ENCODE results near the gene EMP1.

Gene EMP1

DNA sequence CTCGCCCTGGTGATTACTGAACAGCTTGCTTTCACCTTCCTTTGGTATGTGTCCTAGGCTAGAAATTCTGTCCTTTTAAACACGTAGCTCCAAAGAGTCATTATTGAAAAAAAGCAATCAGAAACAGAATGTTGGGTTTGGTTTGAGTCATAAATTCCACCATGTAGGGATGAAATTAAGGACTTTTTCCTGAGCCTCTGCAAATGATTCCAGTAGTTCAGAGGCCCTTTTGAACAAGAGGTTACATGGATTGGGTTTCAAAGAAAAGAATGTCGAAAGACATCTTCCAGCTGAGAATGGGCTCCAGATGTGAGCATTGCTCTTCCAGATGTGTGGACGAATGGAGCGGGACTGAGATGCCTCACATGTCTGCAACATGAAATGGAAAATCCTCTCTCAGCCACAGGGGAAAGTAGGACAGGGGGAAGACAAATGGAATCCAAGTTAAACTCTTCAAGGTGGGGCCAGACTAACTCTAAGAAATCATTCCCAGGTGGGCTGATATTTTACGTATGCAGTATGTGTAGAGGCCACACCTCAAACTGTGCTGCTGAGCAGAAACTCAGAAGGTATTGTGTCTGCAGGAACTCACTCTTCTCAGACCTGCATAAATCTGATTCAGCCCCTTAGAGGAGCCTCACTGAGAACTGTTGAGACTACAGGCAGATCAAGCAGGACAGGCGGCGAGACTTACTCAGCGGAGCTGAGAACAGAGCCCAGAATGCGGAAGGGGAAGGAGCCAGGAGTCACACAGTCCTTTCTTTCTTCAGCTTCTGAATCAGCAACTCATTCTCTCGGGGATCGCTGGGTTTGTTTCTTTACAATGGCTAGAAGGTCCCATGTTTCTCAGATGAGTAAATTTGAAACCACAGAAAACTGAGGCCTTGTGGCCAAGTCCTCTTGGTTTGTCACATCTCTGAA, 23.3 kb upstream of the EMP1 start:
- no peak for DNase-seq (ENCODE audit: low read depth in 2 of 2)

DNA sequence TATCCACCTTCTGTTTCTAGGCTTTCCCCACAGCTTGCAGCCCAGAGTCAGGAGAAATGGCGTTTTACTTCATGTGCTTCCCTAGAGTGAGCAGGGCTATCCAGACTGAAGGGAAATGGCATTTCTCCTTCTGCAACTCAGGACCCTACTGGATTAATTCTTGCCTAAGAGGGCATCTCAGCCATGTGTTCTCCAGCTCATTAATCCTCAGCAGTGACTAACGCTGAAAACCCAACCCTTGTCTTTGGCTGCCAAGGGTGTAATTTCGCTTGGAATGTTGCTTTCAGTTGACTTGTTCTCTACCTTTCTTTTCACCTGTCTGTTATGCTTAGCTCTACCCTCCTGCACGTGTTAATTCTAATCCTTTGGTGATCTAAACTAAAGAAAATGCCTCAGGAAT, 21.0 kb upstream of the EMP1 start:
- no peak for DNase-seq (ENCODE audit: low read depth in 2 of 2)

- no peak for DNase-seq (ENCODE audit: low read depth in 2 of 2)
These were observed 20.3 kb upstream of the EMP1 start for GRCh38 chr12:13176256-13176655.

GRCh38 chr12:13177373-13177772, 19.2 kb upstream of the EMP1 start:
- DNase-seq (ENCODE audit: low read depth in 2 of 2), result no peak

DNA sequence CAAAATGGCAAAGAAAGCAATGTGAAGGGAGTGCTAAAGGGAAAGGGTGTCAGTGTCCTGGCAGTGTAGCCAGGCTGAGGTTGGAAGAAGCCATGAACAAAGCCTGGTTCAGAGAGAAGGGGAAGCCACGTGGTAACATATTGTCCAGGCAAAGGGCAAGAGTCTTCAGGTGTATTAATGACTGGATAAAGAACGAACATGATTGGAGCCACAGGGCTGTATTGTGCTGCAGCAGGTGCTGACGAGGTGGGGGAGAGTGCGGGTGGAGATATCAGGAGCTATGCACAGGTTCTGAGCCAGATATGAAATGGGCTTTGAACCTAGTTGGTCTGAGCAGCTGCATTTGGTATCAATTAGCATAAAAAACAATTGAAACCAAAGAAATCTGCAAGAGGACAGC, 18.6 kb upstream of the EMP1 start:
- no peak for DNase-seq (ENCODE audit: low read depth in 2 of 2)

DNA sequence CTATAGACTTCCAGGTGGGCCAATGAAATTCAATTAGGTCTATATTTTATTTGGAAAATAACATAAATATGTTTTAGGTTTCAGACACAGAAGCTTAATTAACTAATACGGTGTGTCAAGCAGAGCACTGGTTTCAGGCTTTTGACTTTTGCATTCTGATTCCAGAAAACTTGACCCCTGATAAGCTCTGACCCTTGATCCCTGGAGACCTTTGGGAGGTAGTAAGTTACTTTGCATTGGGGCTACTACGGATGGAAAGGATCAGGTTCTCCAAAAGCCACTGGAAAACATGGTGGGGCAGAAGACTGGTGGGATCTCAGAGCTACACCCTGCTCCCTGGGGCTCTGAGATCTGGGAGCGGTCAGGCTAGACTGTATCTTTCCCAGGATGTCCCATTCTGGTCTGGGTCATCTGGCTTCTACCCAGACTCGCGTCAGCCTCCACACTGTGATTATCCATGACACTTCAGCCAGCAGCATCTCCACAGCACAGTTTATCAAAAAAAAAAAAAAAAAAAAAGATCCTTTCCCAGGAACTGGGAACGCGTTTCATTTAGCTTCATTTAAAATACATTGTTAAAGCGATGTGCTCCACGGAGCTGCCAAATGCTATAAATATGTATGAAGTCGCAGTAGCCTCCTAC, 17.8 kb upstream of the EMP1 start:
- DNase-seq (ENCODE audit: low read depth in 2 of 2), result no peak

GRCh38 chr12:13179211-13180074, 17.1 kb upstream of the EMP1 start:
- DNase-seq (ENCODE audit: low read depth in 2 of 2), result peak; percentile 14 to 29

DNA sequence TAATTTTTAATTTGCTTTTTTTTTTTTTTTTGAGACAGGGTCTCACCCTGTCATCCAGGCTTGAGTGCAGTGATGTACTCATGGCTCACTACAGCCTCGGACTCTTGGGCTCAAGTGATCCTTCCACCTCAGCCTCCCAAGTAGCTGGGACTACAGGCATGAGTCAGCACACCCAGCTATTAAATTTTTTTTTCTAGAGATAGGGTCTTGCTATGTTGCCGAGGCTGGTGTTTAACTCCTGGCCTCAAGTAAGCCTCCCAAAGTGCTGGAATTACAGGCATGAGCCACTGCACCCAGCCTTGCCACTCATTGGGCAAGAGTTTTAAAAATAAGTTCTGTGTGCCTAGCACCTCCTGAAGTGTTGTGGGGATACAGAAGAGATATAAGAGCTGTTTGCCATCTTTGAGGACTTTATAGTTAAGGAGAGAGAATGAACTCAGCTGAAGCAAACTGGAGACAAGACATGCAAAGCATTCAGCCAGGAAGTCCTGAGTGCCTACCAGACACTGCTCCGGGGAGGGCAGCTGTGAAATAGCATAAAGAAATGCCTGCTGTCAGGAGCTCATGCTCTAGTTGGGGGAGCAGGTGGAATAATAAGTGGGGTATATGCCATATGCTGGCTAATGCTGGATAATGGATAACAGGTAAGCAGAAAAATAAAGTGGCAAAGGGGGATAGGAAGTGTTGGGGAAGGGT, 15.0 kb upstream of the EMP1 start:
- DNase-seq (ENCODE audit: low read depth in 2 of 2), result no peak

- no peak for DNase-seq (ENCODE audit: low read depth in 2 of 2)
These were observed 13.6 kb upstream of the EMP1 start for GRCh38 chr12:13182881-13183280.

- DNase-seq (ENCODE audit: low read depth in 2 of 2), result no peak
These were observed 12.9 kb upstream of the EMP1 start for GRCh38 chr12:13183620-13184019.

DNA sequence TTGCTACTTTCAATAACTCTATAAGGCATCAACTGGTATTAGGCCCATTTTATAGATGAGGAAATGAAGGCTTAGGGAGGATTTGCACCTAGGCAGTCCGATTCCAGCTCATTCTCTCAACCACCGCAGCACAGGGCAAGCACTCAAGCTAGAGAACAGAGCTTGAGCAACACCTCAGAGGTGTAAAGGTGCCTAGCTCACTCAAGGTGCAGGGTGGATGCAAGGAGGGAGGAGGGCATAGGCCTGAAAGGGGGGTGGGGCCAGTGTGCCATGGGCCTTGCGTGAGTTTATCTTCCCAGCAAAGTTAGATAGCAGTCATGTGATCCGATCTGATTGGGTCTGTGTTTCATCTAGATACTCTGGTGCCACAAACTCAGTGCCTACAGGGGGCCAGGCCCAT, 10.2 kb upstream of the EMP1 start:
- no peak for DNase-seq (ENCODE audit: low read depth in 2 of 2)

DNA sequence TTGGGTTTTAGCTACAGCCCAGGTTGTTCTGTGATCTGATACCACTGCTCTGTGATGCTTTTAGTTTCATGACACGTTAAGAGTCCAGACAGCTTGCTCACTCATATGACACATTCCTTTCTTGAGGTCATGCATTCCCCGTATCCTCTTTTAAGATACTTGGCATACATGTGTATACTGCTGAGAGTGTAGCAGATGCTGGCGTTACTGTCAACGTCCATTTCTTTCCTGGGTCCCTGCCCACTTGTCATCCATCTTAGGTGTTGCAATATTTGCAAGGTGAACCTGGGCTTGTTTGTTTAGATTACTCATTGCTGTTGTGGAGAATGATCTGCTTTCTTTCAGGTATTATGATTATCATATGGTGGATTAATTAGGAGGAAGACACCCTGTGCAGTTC, 9.1 kb upstream of the EMP1 start:
- DNase-seq (ENCODE audit: low read depth in 2 of 2), result no peak

DNA sequence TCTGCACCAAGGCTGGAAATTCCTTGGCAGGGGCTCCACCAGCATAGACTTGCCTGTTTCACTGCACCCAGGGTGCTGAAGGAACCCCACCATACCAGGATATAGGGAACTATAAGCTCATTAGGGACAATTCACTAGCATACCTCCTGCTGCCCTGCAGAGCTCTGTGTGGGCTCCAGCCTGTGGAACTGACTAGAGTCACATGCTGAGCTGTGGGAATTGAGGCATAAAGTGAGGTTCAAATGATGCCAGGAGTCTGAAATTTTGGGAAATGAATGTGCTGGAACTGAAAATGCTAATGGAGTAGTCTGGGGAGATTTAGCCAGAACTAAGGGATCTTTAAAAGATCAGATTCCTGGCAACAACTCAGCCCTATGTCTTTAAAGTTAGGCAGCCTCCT, 7.3 kb upstream of the EMP1 start:
- no peak for DNase-seq (ENCODE audit: low read depth in 2 of 2)

GRCh38 chr12:13190275-13190674, 6.3 kb upstream of the EMP1 start:
- DNase-seq (ENCODE audit: low read depth in 2 of 2), result no peak

DNA sequence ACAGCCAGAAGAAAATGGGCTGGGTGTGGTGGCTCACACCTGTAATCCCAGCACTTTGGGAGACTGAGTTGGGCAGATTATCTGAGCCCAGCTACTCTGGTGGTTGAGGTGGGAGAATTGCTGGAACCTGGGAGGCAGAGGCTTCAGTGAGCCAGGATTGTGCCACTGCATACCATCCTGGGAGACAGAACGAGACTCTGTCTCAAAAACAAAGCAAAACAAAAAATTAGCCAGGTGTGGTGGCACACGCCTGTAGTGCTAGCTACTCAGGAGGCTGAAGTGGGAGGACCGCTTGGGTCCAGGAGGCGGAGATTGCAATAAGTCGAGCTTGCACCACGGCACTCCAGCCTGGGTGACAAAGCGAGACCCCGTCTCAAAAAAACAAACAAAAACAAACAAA, 3.8 kb upstream of the EMP1 start:
- DNase-seq (ENCODE audit: low read depth in 2 of 2), result no peak

DNA sequence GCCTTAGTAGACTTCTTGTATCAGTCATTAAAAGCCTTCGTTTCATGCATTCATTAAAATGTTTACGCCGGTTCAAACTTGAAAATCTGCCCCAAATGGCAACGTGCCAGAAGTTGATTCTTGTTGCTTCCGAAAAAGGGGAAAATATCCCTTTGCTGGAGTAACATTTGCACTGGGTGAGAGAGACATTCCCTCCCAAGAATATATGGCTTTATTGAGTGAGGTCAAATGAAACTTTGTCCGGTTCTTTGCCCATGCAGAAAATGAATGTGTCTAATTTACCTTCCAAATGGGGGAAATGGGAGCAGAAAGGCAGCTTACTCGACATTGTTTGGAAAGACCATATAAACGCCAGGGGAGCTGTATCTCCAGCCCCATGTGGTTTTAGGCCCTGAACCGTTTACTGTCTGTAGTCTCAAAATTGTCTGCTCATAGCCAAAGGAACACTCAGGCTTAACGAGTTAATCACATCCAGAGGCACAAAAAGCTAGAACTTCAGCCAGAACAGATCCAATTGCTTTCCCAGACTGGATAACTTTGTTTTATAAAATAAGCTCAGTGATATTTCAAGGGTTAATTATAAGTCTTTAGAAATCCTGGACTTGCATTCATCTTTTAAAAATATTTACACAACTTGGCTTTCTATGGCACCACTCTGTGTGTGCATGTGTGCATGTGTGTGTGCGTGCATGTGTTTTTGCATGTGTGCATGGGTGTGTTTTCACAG, 2.9 kb upstream of the EMP1 start:
- DNase-seq (ENCODE audit: low read depth in 2 of 2), result no peak

DNA sequence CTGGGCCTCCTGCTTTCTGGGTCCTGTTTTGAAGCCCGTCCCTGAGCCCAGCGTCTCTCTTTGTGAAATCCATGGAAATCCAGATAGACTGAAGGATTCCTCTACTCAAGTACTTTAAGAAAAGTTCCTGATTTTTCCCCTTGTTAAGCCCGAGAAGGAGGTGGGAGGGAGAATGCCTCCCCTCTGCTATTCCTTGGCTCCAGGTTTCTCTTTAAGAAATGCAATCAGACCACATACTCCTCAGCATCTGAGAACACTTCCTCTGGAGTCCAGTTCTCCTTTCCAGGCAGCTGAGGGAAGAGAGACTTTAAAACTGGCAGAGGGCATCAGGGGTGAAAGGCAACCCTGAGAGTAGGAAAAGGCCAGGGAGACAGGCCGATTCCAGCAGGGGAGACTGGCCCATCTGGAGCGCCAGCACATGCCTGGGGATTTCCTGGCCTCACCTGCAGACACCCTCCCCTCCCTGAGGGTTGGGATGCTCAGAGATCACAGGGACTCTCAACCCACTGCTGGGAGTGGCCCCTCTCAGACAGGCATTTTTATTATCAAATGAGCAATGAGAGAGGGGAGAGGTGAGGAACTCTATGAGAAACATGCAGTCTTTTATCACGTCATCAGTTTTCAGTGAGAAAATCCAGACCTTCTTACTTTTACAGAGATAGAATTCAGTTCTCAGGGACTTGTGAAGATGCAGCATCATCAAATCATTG, 2.0 kb upstream of the EMP1 start:
- no peak for DNase-seq (ENCODE audit: low read depth in 2 of 2)

DNA sequence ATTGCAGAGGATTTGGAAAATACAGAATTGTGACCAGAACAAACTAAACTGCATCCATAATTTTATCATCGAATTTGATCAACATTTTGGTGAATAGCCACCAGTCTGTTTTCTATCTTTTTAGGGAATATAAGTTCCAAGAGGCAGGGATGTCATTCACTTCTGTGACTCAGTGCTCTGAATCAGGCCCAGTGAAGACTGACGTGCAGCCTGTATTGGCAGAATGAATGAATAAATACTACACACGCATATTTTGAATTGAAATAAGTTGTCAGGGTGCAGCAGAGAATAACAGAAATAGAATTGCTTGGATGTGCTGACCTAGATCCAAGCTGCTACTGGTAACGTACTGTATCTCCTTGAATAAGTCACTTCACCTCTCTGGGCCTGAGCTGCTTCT, 1.3 kb upstream of the EMP1 start:
- no peak for DNase-seq (ENCODE audit: low read depth in 2 of 2)

DNA sequence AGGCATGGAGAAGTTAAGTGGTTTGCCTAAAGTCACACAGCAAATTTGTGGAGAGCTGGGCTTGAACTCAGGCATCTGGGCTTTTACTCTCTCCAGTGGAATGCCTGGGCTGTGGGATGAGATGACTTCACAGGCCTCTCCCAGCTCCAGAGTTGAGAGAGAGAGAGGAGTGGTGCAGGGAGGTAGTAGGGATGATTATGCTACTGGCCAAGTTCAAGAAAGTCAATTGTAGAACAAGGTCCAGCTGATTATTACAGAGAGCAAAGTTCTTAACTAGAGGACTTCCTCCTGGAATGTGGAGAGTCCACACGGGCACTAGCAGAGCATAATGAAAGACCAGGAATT, 769 bp upstream of the EMP1 start:
- no peak for DNase-seq (ENCODE audit: low read depth in 2 of 2)

GRCh38 chr12:13197032-13197431, 506 bp downstream of the EMP1 start:
- no peak for DNase-seq (ENCODE audit: low read depth in 2 of 2)
